ENCODE measurements around the gene ABLIM3. TPM values are rescaled to one million over a fixed set of nuclear protein-coding genes. Genes with fewer than 3 reads are reported as not detected.

Gene ABLIM3
- total and polyA plus RNA-seq, 9 of the 15 experiments (the other 6 are each of a cell fraction or from before 2014, with no cell fraction given) = 0.03 to 0.38 (median 0.11) TPM

DNA sequence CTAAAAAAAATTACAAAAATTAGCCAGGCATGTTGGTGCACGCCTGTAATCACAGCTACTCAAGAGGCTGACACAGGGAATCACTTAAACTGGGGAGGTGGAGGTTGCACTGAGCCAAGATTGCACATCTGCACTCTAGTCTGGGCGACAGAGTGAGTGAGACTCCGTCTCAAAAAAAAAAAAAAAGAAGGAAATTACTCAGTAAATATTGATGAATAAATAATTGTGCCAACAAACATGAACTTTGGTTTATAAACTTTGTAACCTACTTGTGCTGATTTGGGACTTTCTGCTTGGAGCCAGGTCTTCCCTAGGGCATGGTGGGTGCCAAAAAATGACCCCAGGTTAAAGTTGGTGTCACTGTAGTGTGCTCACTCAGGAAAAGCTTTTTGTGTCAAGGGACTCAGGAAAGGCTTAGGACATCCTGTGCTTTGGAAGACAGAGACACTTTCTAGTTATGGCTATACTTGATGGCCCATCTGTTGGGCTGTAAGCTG lies 19.0 kb downstream of the ABLIM3 start:
- no peak for ATAC-seq
- no peak for DNase-seq (ENCODE audit: extremely low read depth in 1 of 4, low spot score in 3 of 4)
- Histone ChIP-seq H3K36me3 (ENCODE audit: control insufficient read depth, insufficient read depth, low read length) (no peaks in the 10 kb centered on the region), H3K4me1 (replicated peaks in 1 of 2; ENCODE audit: control insufficient read depth in 2 of 2, insufficient read depth in 2 of 2, low read length in 2 of 2) (no peaks in the 10 kb centered on the region), H3K9me1 (ENCODE audit: control insufficient read depth, insufficient read depth, low read length) (no peaks in the 10 kb centered on the region), H3K4me3 (no peak overlapping the region), H3K27ac (ENCODE audit: extremely low read depth, low read depth, low read length) (no peak overlapping the region), H3K9ac (ENCODE audit: insufficient read depth in 1 of 2, low read depth in 2 of 2, low read length in 2 of 2) (no peak overlapping the region), H2AFZ (ENCODE audit: low read depth, low read length) (no peak overlapping the region), H3K9me3 (replicated peaks; ENCODE audit: control insufficient read depth, insufficient read depth, low read depth, low read length) (no peaks in the 10 kb centered on the region), H3K27me3 (ENCODE audit: control insufficient read depth in 2 of 2, insufficient read depth in 2 of 2, low read length in 2 of 2) (0 out of 5 replicates have a peak, but pooled peaks cover 0 to 5% of the 10 kb centered on the region in 2 experiments), H4K20me1 (replicated peaks; ENCODE audit: control insufficient read depth, insufficient read depth, low read length) (no peaks in the 10 kb centered on the region), H3K4me2 (ENCODE audit: insufficient read depth, low read length) (no peak overlapping the region), H3K79me2 (ENCODE audit: control insufficient read depth, insufficient read depth, low read length) (no peaks in the 10 kb centered on the region)
- in situ Hi-C loops (cut with MboI) = no loop called here
- FAIRE-seq = no peak
- intact Hi-C loops (cut with micrococcal nuclease) = no loop called here
- TF ChIP-seq NFYB (IDR thresholded peaks at IDR 0.05; ENCODE audit: extremely low read depth, insufficient read length) (no peak), NFXL1 (CRISPR knock-in tag; IDR thresholded peaks at IDR 0.05) (no peak)
- BruUV-seq (replicated peaks) = no TSS peak
- WGBS (ENCODE audit: insufficient coverage, low coverage, missing lambda C conversion rate) = 3% methylated on average over 3 of the region's 3 CpGs
- ChIA-PET CTCF (ENCODE audit: low intra/inter-chr PET ratio) (no interaction called here), POLR2A (interaction anchor here (0.5 to 0.8 kb wide), 2 partner anchors 165 to 955 kb away, joined by 3 read pairs; no protein-coding TSS in a partner anchor)

DNA sequence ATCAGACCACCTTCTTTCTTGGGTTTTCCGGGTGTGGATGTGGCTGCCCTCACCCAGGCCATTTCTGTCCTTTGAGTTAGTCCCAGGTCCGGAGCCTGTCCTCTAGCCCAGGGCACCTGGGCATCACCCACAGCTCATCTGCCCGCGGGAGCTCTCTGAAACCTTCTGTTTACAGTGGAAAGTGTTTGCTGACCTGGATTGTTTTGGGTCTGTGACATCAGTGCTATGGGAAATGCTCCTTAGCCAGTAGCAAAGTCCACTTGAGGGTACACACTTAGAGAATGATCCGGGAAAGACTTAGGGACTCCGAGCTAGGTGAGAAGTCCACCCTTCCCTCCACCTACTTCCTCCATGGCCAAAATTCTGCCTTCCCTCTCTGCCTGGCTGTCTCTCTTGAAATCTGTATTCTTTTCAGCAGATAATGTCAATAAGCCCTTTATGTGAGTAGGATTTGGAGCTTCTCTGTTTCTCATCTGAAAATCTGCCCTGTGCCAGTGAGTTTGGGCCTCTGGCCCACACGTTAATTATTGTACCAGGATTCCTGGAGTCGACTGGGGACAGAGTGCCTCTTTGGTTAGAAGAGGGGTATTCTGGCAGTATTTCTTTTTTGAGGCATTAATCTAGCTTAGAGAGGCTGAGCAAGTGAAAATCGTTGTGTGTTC lies 19.9 kb downstream of the ABLIM3 start:
- no TSS peak for BruUV-seq (replicated peaks)
- WGBS (ENCODE audit: insufficient coverage, low coverage, missing lambda C conversion rate) = 7% methylated on average over 9 of the region's 9 CpGs
- Histone ChIP-seq H2AFZ (ENCODE audit: low read depth, low read length) (no peak overlapping the region), H3K4me1 (replicated peaks in 1 of 2; ENCODE audit: control insufficient read depth in 2 of 2, insufficient read depth in 2 of 2, low read length in 2 of 2) (no peaks in the 10 kb centered on the region), H3K4me2 (ENCODE audit: insufficient read depth, low read length) (no peak overlapping the region), H3K4me3 (no peak overlapping the region), H3K27me3 (ENCODE audit: control insufficient read depth in 2 of 2, insufficient read depth in 2 of 2, low read length in 2 of 2) (peaks cover 0 to 5% of the 10 kb centered on the region in 2 experiments; a peak in 1 of 5 replicates), H3K9me3 (replicated peaks; ENCODE audit: control insufficient read depth, insufficient read depth, low read depth, low read length) (no peaks in the 10 kb centered on the region), H3K79me2 (ENCODE audit: control insufficient read depth, insufficient read depth, low read length) (no peaks in the 10 kb centered on the region), H3K27ac (ENCODE audit: extremely low read depth, low read depth, low read length) (no peak overlapping the region), H3K9me1 (ENCODE audit: control insufficient read depth, insufficient read depth, low read length) (no peaks in the 10 kb centered on the region), H3K9ac (ENCODE audit: insufficient read depth in 1 of 2, low read depth in 2 of 2, low read length in 2 of 2) (no peak overlapping the region), H4K20me1 (replicated peaks; ENCODE audit: control insufficient read depth, insufficient read depth, low read length) (no peaks in the 10 kb centered on the region), H3K36me3 (ENCODE audit: control insufficient read depth, insufficient read depth, low read length) (no peaks in the 10 kb centered on the region)
- in situ Hi-C loops (cut with MboI) (no loop called here), intact Hi-C loops (cut with micrococcal nuclease) (no loop called here)
- no peak for ATAC-seq
- CTCF ChIA-PET (ENCODE audit: low intra/inter-chr PET ratio) = no interaction called here
- POLR2A ChIA-PET = interaction anchor here (0.8 to 1.0 kb wide), 3 partner anchors 9 to 164 kb away, joined by 3 to 4 read pairs (median 3); no protein-coding TSS in a partner anchor
- FAIRE-seq = no peak
- no peak for DNase-seq (ENCODE audit: extremely low read depth in 1 of 4, low spot score in 3 of 4)
- TF ChIP-seq, protein P1, sequence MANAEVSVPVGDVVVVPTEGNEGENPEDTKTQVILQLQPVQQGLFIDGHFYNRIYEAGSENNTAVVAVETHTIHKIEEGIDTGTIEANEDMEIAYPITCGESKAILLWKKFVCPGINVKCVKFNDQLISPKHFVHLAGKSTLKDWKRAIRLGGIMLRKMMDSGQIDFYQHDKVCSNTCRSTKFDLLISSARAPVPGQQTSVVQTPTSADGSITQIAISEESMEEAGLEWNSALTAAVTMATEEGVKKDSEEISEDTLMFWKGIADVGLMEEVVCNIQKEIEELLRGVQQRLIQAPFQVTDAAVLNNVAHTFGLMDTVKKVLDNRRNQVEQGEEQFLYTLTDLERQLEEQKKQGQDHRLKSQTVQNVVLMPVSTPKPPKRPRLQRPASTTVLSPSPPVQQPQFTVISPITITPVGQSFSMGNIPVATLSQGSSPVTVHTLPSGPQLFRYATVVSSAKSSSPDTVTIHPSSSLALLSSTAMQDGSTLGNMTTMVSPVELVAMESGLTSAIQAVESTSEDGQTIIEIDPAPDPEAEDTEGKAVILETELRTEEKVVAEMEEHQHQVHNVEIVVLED (CRISPR knock-in tag; IDR thresholded peaks at IDR 0.05) = no peak
- TF ChIP-seq DACH1 (IDR thresholded peaks at IDR 0.05; ENCODE audit: partially characterized antibody) (no peak), SP1 (CRISPR knock-in tag; IDR thresholded peaks at IDR 0.05) (no peak), ZNF583 (CRISPR knock-in tag; IDR thresholded peaks at IDR 0.05) (no peak), ZSCAN29 (IDR thresholded peaks at IDR 0.05) (no peak), ZBED1 (IDR thresholded peaks at IDR 0.05) (no peak), SAFB (IDR thresholded peaks at IDR 0.05; ENCODE audit: borderline replicate concordance, low read depth, low read length) (no peak), CBFA2T2 (conservative IDR thresholded peaks at IDR 0.05) (no peak), KAT2B (IDR thresholded peaks at IDR 0.05; ENCODE audit: low read depth, low read length) (no peak)
- TF ChIP-seq, protein P2, sequence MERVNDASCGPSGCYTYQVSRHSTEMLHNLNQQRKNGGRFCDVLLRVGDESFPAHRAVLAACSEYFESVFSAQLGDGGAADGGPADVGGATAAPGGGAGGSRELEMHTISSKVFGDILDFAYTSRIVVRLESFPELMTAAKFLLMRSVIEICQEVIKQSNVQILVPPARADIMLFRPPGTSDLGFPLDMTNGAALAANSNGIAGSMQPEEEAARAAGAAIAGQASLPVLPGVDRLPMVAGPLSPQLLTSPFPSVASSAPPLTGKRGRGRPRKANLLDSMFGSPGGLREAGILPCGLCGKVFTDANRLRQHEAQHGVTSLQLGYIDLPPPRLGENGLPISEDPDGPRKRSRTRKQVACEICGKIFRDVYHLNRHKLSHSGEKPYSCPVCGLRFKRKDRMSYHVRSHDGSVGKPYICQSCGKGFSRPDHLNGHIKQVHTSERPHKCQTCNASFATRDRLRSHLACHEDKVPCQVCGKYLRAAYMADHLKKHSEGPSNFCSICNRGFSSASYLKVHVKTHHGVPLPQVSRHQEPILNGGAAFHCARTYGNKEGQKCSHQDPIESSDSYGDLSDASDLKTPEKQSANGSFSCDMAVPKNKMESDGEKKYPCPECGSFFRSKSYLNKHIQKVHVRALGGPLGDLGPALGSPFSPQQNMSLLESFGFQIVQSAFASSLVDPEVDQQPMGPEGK (CRISPR knock-in tag; IDR thresholded peaks at IDR 0.05; ENCODE audit: borderline replicate concordance) = no peak

All from K562 (cell line).